B cell (primary cell): ENCODE results near the gene ARHGEF4. TPM values are rescaled to one million over a fixed set of nuclear protein-coding genes. Genes with fewer than 3 reads are reported as not detected.

Experiments
- ATAC-seq: fragments of 200-7000 bp; cut with Tn5 transposase; one replicate; pipeline ENCODE4 v1.10.0; 2021; ENCODE audit warnings: low read depth, mild to moderate bottlenecking, moderate number of reproducible peaks, moderate library complexity
- CTCF ChIA-PET: fragments of 350-600 bp; sonication (Branson Sonifier 250); formaldehyde crosslinking; loops from one replicate; lab custom pipeline; 2021; ENCODE audit warnings: antibody characterized with exemption, inconsistent platforms; lab: Charles Lee
- POLR2A ChIA-PET: fragments of 350-600 bp; sonication (Branson Sonifier 250); formaldehyde crosslinking; loops from one replicate; lab custom pipeline; 2021; ENCODE audit warnings: antibody characterized with exemption; lab: Charles Lee
- DNase-seq: peaks from one replicate; pipeline ENCODE4 v3.0.0; 2013
- H2AFZ ChIP-seq: 2 replicates; pipeline ENCODE4 v1.6.1; 2012; ENCODE audit warnings: mild to moderate bottlenecking, low read depth, low read length; ENCODE audit not compliant: insufficient read depth, poor library complexity, severe bottlenecking
- H3K27ac ChIP-seq, 2 donors: 1 replicate in 1 of 2; 2 replicates in 1 of 2; pipeline ENCODE4 v1.5.1; 2012 to 2013; ENCODE audit warnings: low read length in 2 of 2, mild to moderate bottlenecking in 2 of 2, moderate library complexity in 1 of 2
- H3K27me3 ChIP-seq, 4 experiments: fragments of 200-600 bp in 1 of 4; sonication (generic) in 1 of 4; replicated peaks in 1 of 4; 1 replicate in 2 of 4; 2 replicates in 2 of 4; pipeline versions ENCODE4 v1.6.1 to v1.7.0; 2013 to 2016; ENCODE audit warnings: low read length in 3 of 4, mild to moderate bottlenecking in 2 of 4, mixed read lengths in 1 of 4, moderate library complexity in 1 of 4; ENCODE audit not compliant: insufficient read depth in 4 of 4, control insufficient read depth in 3 of 4; ENCODE audit errors: control extremely low read depth in 1 of 4
- H3K36me3 ChIP-seq, 2 experiments: replicated peaks in 1 of 2; 1 replicate in 1 of 2; 2 replicates in 1 of 2; pipeline versions ENCODE4 v1.6.1 to v1.7.1; 2013; ENCODE audit warnings: low read length in 1 of 2; ENCODE audit not compliant: insufficient read depth in 2 of 2, control insufficient read depth in 1 of 2; ENCODE audit errors: control extremely low read depth in 1 of 2, extremely low read depth in 1 of 2
- H3K4me1 ChIP-seq, 2 donors: fragments of 200-600 bp in 1 of 2; sonication (generic) in 1 of 2; 1 replicate in 1 of 2; 2 replicates in 1 of 2; pipeline versions ENCODE4 v1.5.1 to v1.6.1; 2013 to 2017; ENCODE audit warnings: low read length in 2 of 2; ENCODE audit not compliant: control insufficient read depth in 2 of 2, insufficient read depth in 2 of 2
- H3K4me2 ChIP-seq: replicated peaks from 2 replicates; pipeline ENCODE3; 2012; ENCODE audit warnings: mild to moderate bottlenecking, low read depth, low read length; ENCODE audit not compliant: poor library complexity, severe bottlenecking
- H3K4me3 ChIP-seq, 5 experiments: fragments of 200-600 bp in 1 of 5; sonication (generic) in 1 of 5; 1 replicate in 3 of 5; 2 replicates in 2 of 5; pipeline versions ENCODE4 v1.5.1 to v1.7.0; 2011 to 2016; ENCODE audit warnings: low read length in 4 of 5, mild to moderate bottlenecking in 4 of 5, low read depth in 2 of 5, control low read depth in 1 of 5, moderate library complexity in 1 of 5; ENCODE audit not compliant: insufficient read depth in 1 of 5; ENCODE audit errors: control extremely low read depth in 1 of 5, extremely low read depth in 1 of 5
- H3K79me2 ChIP-seq: fragments of 200-600 bp; sonication (generic); one replicate; pipeline ENCODE4 v1.6.0; 2016; ENCODE audit warnings: low read length; ENCODE audit not compliant: control insufficient read depth, insufficient read depth
- H3K9ac ChIP-seq: fragments of 200-600 bp; sonication (generic); 2 replicates; pipeline ENCODE4 v1.6.1; 2017; ENCODE audit warnings: mild to moderate bottlenecking, low read length, moderate library complexity
- H3K9me3 ChIP-seq, 3 donors: one replicate each; pipeline versions ENCODE4 v1.6.1 to v1.7.1; 2013; ENCODE audit warnings: low read length in 2 of 3; ENCODE audit not compliant: control insufficient read depth in 2 of 3, insufficient read depth in 1 of 3; ENCODE audit errors: control extremely low read depth in 1 of 3
- H4K20me1 ChIP-seq: 2 replicates; pipeline ENCODE4 v1.6.0; 2012; ENCODE audit warnings: mild to moderate bottlenecking, low read length; ENCODE audit not compliant: insufficient read depth, control insufficient read depth, poor library complexity, severe bottlenecking
- H3K27ac Mint-ChIP-seq: one replicate; pipeline ENCODE4 v1.8.0; 2021; ENCODE audit warnings: mixed read lengths
- H3K27me3 Mint-ChIP-seq: one replicate; pipeline ENCODE4 v1.8.0; 2021; ENCODE audit warnings: mixed read lengths
- H3K4me1 Mint-ChIP-seq: one replicate; pipeline ENCODE4 v1.8.0; 2021; ENCODE audit warnings: mixed read lengths
- H3K4me3 Mint-ChIP-seq: one replicate; pipeline ENCODE4 v1.8.0; 2021; ENCODE audit warnings: mixed read lengths
- H3K9me3 Mint-ChIP-seq: one replicate; pipeline ENCODE4 v1.8.0; 2022; ENCODE audit warnings: mixed read lengths; ENCODE audit not compliant: insufficient read depth
- CTCF ChIP-seq: fragments of 200-600 bp; IDR thresholded peaks from one replicate; pipeline ENCODE4 v1.8.0; 2022; ENCODE audit warnings: antibody characterized with exemption, mild to moderate bottlenecking
- EZH2 ChIP-seq: IDR thresholded peaks from 2 replicates; pipeline ENCODE4 v1.6.1; 2012; ENCODE audit warnings: borderline replicate concordance, low read depth, mild to moderate bottlenecking, moderate library complexity, low read length; ENCODE audit not compliant: insufficient read depth, poor library complexity, severe bottlenecking
- WGBS: methylation state at CpG from one replicate; pipeline ENCODE4 v1.1.5; 2013; ENCODE audit warnings: missing lambda C conversion rate; ENCODE audit not compliant: insufficient coverage; 5-methylcytosine and 5-hydroxymethylcytosine counted together
- intact Hi-C: fragments of 100-400 bp; cut with micrococcal nuclease; formaldehyde crosslinking; loops from one replicate; pipeline ENCODE4 v1.10.0; 2022
- polyA plus RNA-seq: library from polyadenylated mRNA; depleted of rRNA; stranded (reverse); fragments of >200 nt; gene quantifications from 2 replicates; pipeline ENCODE4 v1.2.3, GENCODE V29; 2012
- total RNA-seq, 2 donors: library from RNA; stranded (reverse); fragments of 120-200 nt in 1 of 2; gene quantifications; 1 replicate in 1 of 2; 2 replicates in 1 of 2; pipeline versions ENCODE4 v1.2.3 to v1.2.4, GENCODE V29; 2013 to 2022

The ARHGEF4 gene
- total and polyA plus RNA-seq, 2 donors (not counting 1 experiment from before 2014, with no cell fraction given) = 2.1 TPM; not detected in 1

GRCh38 chr2:131036269-131036668, 199.6 kb downstream of the ARHGEF4 start:
- DNase-seq = no peak
- intact Hi-C loops = no loop called here
- no peak overlapping the region for H3K9ac ChIP-seq
- no peaks in the 10 kb centered on the region for H3K9me3 ChIP-seq
- Mint-ChIP-seq H3K4me3 (no peak overlapping the region), H3K27ac (no peak overlapping the region), H3K27me3 (peaks cover 28% of the 10 kb centered on the region), H3K9me3 (no peaks in the 10 kb centered on the region), H3K4me1 (peaks cover 10% of the 10 kb centered on the region)
- no peak overlapping the region for H2AFZ ChIP-seq
- 68% methylated on average over 5 of the region's 6 CpGs for WGBS
- no peak for ATAC-seq
- no peak overlapping the region for H3K4me2 ChIP-seq
- TF ChIP-seq EZH2 (no peak), CTCF (no peak)
- no peaks in the 10 kb centered on the region for H4K20me1 ChIP-seq
- ChIA-PET CTCF (no interaction called here), POLR2A (no interaction called here)
- no peak overlapping the region for H3K4me3 ChIP-seq
- peaks cover 7 to 8% of the 10 kb centered on the region in 2 donors for H3K4me1 ChIP-seq
- no peaks in the 10 kb centered on the region for H3K36me3 ChIP-seq
- peaks cover 0 to 46% (median 2%) of the 10 kb centered on the region in 4 experiments for H3K27me3 ChIP-seq
- H3K79me2 ChIP-seq = no peaks in the 10 kb centered on the region
- no peak overlapping the region for H3K27ac ChIP-seq

GRCh38 chr2:131036696-131037397, 200.1 kb downstream of the ARHGEF4 start:
- Histone ChIP-seq H3K4me3 (no peak overlapping the region), H3K36me3 (no peaks in the 10 kb centered on the region), H3K4me1 (peaks cover 7 to 8% of the 10 kb centered on the region in 2 donors), H3K27ac (no peak overlapping the region), H4K20me1 (no peaks in the 10 kb centered on the region), H3K79me2 (no peaks in the 10 kb centered on the region), H3K9me3 (no peaks in the 10 kb centered on the region), H2AFZ (no peak overlapping the region), H3K27me3 (peaks cover 0 to 46% (median 2%) of the 10 kb centered on the region in 4 experiments), H3K4me2 (no peak overlapping the region), H3K9ac (no peak overlapping the region)
- ChIA-PET CTCF (no interaction called here), POLR2A (interaction anchor here (0.5 kb wide), 1 partner anchor 57 kb away, joined by 3 read pairs; the partner anchor contains the start of gene FAM168B)
- H3K4me3 Mint-ChIP-seq = no peak overlapping the region
- no peak for ATAC-seq
- peaks cover 10% of the 10 kb centered on the region for H3K4me1 Mint-ChIP-seq
- H3K9me3 Mint-ChIP-seq = no peaks in the 10 kb centered on the region
- 90% methylated on average over 11 of the region's 11 CpGs for whole genome bisulfite sequencing
- no peak overlapping the region for H3K27ac Mint-ChIP-seq
- no peak for DNase-seq
- no peak for TF ChIP-seq EZH2
- intact Hi-C loops = no loop called here
- H3K27me3 Mint-ChIP-seq = peaks cover 30% of the 10 kb centered on the region
